HL-60 (cell line): ENCODE measurements around the gene USP14.

Experiments
- DNase-seq, 2 experiments: peaks; one replicate each; pipeline ENCODE4 v3.0.0-alpha.2; 2010 to 2020; ENCODE audit warnings: low read depth in 1 of 2, low spot score in 1 of 2
- H3K27ac ChIP-seq: fragments of 250-450 bp; sonication (Bioruptor Pico); replicated peaks from 2 replicates; pipeline ENCODE4 v1.5.1; 2020; ENCODE audit warnings: mild to moderate bottlenecking, moderate library complexity
- H3K27me3 ChIP-seq: fragments of 250-450 bp; sonication (Bioruptor Pico); 2 replicates; pipeline ENCODE4 v1.5.1; 2021; ENCODE audit warnings: mild to moderate bottlenecking, moderate library complexity; ENCODE audit not compliant: insufficient read depth, poor library complexity, severe bottlenecking
- H3K4me3 ChIP-seq: replicated peaks from 2 replicates; pipeline ENCODE4 v1.5.1; 2011; ENCODE audit warnings: mild to moderate bottlenecking, control low read depth, low read length; ENCODE audit not compliant: insufficient read depth
- GABPA ChIP-seq: IDR thresholded peaks from 2 replicates; pipeline ENCODE4 v1.6.1; 2012; ENCODE audit warnings: low read depth
- POLR2AphosphoS5 ChIP-seq: IDR thresholded peaks from 2 replicates; pipeline ENCODE4 v1.6.1; 2012; ENCODE audit warnings: low read depth
- SPI1 ChIP-seq: IDR thresholded peaks from 2 replicates; pipeline ENCODE4 v1.6.1; 2012; ENCODE audit warnings: low read depth, mild to moderate bottlenecking, borderline replicate concordance
- TF ChIP-seq, protein P1 (sequence below): IDR thresholded peaks from 2 replicates; pipeline ENCODE4 v1.6.1; 2012; ENCODE audit warnings: low read depth; ENCODE audit not compliant: insufficient replicate concordance
- TF ChIP-seq, protein P2 (sequence below): IDR thresholded peaks from one replicate; pipeline ENCODE4 v1.5.1; 2011; ENCODE audit warnings: low read length, control low read depth, inconsistent platforms; ENCODE audit not compliant: insufficient read depth

Gene USP14

DNA sequence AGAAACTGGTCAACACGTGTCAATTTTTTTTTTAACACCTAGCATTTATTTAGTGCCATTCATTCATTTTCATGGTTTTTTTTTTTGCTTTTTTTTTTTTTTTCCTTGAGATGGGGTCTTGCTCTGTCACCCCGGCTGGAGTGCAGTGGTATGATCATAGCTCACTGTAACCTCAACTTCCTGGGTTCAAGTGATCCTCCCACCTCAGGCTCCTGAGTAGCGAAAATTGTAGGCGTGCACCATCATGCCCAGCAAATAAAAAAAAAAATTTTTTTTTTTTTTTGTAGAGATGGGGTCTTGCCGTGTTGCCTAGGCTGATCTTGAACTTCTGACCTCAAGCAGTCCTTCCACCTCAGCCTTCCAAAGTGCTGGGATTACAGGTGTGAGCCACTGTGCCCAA, 21.1 kb downstream of the USP14 start:
- no peak overlapping the region for H3K27ac ChIP-seq
- H3K4me3 ChIP-seq: no peak overlapping the region
- TF ChIP-seq SPI1: no peak
- TF ChIP-seq, protein P1, sequence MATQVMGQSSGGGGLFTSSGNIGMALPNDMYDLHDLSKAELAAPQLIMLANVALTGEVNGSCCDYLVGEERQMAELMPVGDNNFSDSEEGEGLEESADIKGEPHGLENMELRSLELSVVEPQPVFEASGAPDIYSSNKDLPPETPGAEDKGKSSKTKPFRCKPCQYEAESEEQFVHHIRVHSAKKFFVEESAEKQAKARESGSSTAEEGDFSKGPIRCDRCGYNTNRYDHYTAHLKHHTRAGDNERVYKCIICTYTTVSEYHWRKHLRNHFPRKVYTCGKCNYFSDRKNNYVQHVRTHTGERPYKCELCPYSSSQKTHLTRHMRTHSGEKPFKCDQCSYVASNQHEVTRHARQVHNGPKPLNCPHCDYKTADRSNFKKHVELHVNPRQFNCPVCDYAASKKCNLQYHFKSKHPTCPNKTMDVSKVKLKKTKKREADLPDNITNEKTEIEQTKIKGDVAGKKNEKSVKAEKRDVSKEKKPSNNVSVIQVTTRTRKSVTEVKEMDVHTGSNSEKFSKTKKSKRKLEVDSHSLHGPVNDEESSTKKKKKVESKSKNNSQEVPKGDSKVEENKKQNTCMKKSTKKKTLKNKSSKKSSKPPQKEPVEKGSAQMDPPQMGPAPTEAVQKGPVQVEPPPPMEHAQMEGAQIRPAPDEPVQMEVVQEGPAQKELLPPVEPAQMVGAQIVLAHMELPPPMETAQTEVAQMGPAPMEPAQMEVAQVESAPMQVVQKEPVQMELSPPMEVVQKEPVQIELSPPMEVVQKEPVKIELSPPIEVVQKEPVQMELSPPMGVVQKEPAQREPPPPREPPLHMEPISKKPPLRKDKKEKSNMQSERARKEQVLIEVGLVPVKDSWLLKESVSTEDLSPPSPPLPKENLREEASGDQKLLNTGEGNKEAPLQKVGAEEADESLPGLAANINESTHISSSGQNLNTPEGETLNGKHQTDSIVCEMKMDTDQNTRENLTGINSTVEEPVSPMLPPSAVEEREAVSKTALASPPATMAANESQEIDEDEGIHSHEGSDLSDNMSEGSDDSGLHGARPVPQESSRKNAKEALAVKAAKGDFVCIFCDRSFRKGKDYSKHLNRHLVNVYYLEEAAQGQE: no peak
- no peak for TF ChIP-seq POLR2AphosphoS5
- no peak for TF ChIP-seq GABPA
- TF ChIP-seq, protein P2, sequence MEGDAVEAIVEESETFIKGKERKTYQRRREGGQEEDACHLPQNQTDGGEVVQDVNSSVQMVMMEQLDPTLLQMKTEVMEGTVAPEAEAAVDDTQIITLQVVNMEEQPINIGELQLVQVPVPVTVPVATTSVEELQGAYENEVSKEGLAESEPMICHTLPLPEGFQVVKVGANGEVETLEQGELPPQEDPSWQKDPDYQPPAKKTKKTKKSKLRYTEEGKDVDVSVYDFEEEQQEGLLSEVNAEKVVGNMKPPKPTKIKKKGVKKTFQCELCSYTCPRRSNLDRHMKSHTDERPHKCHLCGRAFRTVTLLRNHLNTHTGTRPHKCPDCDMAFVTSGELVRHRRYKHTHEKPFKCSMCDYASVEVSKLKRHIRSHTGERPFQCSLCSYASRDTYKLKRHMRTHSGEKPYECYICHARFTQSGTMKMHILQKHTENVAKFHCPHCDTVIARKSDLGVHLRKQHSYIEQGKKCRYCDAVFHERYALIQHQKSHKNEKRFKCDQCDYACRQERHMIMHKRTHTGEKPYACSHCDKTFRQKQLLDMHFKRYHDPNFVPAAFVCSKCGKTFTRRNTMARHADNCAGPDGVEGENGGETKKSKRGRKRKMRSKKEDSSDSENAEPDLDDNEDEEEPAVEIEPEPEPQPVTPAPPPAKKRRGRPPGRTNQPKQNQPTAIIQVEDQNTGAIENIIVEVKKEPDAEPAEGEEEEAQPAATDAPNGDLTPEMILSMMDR: no peak
- no peak for DNase-seq
- no peaks in the 10 kb centered on the region for H3K27me3 ChIP-seq

DNA sequence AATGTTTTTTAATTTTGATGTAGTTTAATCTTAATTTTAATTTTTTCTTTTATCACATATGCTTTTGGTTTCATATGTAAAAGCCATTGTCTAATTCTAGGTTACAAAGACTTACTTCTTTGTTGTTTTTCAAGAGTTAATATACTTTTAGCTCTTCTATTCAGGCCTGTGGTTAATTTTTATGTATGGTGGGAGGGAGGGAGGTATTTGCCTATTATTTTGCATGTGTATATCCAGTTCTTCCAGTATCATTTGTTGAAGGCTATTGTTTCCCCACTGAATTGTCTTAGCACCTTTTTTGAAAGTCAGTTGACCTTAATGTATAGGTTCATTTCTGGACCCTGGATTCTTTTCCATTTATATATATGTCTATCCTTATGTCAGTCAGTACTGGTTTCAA, 23.4 kb downstream of the USP14 start:
- no peak for DNase-seq
- TF ChIP-seq GABPA (no peak), POLR2AphosphoS5 (no peak), SPI1 (no peak)
- TF ChIP-seq, protein P1: no peak
- TF ChIP-seq, protein P2: no peak

DNA sequence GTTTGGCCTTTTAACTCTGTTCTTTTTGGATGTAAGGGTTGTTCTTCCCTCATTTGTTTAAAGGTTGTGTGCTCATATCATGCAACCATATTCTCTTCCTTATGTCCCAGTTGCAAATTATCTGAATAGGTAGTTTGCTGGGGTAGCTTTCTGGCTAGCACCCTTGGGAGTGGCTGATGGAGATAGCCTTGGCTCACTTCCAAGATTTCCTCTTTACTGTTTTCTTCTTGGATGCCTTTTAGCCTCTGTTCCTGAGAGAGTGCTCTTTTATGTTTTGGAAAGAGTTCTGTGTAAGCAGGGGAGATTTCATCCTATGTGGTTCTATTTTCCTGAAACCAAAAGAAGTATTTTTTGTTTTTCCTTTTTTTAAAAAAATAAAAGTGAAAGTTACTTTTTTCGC, 25.4 kb downstream of the USP14 start:
- no peak for DNase-seq
- H3K27me3 ChIP-seq: no peaks in the 10 kb centered on the region
- H3K27ac ChIP-seq: no peak overlapping the region
- no peak overlapping the region for H3K4me3 ChIP-seq
- TF ChIP-seq, protein P1: no peak
- TF ChIP-seq POLR2AphosphoS5: no peak
- TF ChIP-seq SPI1: no peak
- no peak for TF ChIP-seq GABPA
- TF ChIP-seq, protein P2: no peak

More for the DNA sequence above, 23.4 kb downstream of the USP14 start:
- Histone ChIP-seq H3K27me3 (no peaks in the 10 kb centered on the region), H3K27ac (no peak overlapping the region), H3K4me3 (no peak overlapping the region)
